GM23338 (cell line): ENCODE data around the gene FGF1.

ENCODE experiments used
- CREB1 ChIP-seq: fragments of 250-450 bp; sonication (Bioruptor Pico); IDR thresholded peaks from 2 replicates; pipeline ENCODE4 v1.5.0; 2020; ENCODE audit warnings: low read depth, mild to moderate bottlenecking, moderate library complexity
- CTCF ChIP-seq, 2 experiments: fragments of 200-600 bp in 1 of 2; sonication (generic) in 1 of 2; conservative IDR thresholded peaks; 2 replicates each; pipeline versions ENCODE4 v1.5.1 to v1.6.1; 2016 to 2017; ENCODE audit warnings: antibody characterized with exemption in 2 of 2, low read depth in 2 of 2, mild to moderate bottlenecking in 2 of 2, moderate library complexity in 1 of 2
- EZH2 ChIP-seq: fragments of 200-600 bp; sonication (generic); IDR thresholded peaks from one replicate; pipeline ENCODE4 v1.8.0; 2017; ENCODE audit warnings: antibody characterized with exemption, mild to moderate bottlenecking, low read depth; ENCODE audit not compliant: unreplicated experiment
- EZH2phosphoT487 ChIP-seq: fragments of 200-600 bp; sonication (generic); IDR thresholded peaks from one replicate; pipeline ENCODE4 v1.8.1; 2018; ENCODE audit warnings: antibody characterized with exemption; ENCODE audit not compliant: unreplicated experiment
- POLR2AphosphoS5 ChIP-seq: IDR thresholded peaks from 2 replicates; pipeline ENCODE4 v1.6.1; 2016; ENCODE audit warnings: antibody characterized with exemption, low read depth
- ZNF331 ChIP-seq: fragments of 250-450 bp; sonication (Bioruptor Pico); IDR thresholded peaks from 2 replicates; pipeline ENCODE4 v1.5.0; 2020; ENCODE audit warnings: low read depth, mild to moderate bottlenecking, moderate library complexity

- TF ChIP-seq CTCF (conservative IDR thresholded peaks at IDR 0.05; ENCODE audit: low read depth in 2 of 2) (no peak), EZH2 (no peak), POLR2AphosphoS5 (no peak), ZNF331 (no peak), CREB1 (CRISPR knock-in tag) (no peak), EZH2phosphoT487 (no peak)
Measured at GRCh38 chr5:142626786-142627185, 59.1 kb downstream of the FGF1 start.
